ENCODE data around the gene PTGR3. TPM values are rescaled to one million over a fixed set of nuclear protein-coding genes. Genes with fewer than 3 reads are reported as not detected.

Gene PTGR3
- total and polyA plus RNA-seq, 4 donors: 6.8 to 18.7 (median 11.4) TPM

DNA sequence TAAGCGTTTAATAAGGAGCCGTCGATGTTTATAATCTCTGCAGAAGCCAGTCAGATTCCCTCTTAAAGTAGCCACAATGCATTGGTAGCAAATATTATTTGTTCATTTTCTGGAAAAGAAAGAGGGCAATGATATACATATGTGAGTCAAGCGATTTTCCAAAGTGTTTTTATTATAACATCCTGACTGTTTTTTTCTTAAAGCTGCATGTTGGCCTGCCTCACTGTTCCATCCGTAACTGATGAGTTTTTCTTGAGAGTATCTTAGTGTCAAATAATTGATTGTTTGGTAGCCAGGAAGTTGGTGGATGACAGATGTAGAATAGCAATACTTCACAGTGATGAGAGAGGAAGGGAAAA lies 5.4 kb upstream of the PTGR3 start (continued):
- TF ChIP-seq RAD21 (IDR thresholded peaks at IDR 0.05) (no peak), HNF4A (conservative IDR thresholded peaks at IDR 0.05) (no peak)

DNA sequence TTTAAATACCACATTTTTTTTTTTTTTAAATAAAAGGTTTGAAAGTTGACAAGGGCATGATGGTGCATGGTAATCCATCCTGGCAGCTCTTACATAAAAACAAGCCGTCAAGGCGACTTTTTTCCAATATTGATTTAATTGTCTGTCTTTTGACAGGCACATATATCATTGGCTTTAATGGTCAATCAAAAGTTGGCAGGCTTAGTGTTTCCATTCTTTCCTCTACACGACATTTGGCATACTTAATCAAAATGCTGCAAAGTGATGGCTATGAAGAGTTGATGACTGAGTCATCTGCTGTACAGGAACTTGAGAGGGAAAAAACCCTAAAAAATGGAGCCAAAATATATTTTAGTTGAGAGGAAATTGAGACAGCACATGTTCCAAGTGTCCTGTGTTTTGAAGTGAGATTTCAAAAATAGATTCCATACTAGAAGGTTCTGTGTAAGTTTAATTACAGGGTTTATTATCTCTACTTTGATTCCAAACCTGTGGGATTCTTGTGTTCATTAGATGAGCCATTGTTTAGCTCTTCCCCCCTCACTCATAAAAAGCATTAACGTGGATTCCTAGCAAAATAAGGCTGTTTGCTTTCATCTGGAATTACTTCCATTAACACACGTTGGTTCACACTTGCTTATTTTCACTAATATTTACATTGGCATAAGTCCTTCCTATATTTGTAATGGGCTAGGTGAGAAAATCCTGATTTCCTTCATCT lies 4.8 kb upstream of the PTGR3 start:
- peaks cover 9 to 57% (median 43%) of the 10 kb centered on the region in 4 donors for H3K4me1 ChIP-seq (ENCODE audit: control insufficient read depth in 4 of 4, insufficient read depth in 4 of 4, low read length in 3 of 4)
- H3K9ac ChIP-seq (ENCODE audit: low read depth in 1 of 2, low read length in 2 of 2): no peak overlapping the region
- peak overlapping the region; percentile 37 to 69 for H3K27ac ChIP-seq (ENCODE audit: low read depth in 1 of 2, low read length in 2 of 2)
- 24% methylated on average over 5 of the region's 5 CpGs for whole genome bisulfite sequencing
- H3K27me3 ChIP-seq (ENCODE audit: control insufficient read depth in 4 of 4, insufficient read depth in 4 of 4, low read length in 3 of 4): no peaks in the 10 kb centered on the region
- TF ChIP-seq, protein P1, sequence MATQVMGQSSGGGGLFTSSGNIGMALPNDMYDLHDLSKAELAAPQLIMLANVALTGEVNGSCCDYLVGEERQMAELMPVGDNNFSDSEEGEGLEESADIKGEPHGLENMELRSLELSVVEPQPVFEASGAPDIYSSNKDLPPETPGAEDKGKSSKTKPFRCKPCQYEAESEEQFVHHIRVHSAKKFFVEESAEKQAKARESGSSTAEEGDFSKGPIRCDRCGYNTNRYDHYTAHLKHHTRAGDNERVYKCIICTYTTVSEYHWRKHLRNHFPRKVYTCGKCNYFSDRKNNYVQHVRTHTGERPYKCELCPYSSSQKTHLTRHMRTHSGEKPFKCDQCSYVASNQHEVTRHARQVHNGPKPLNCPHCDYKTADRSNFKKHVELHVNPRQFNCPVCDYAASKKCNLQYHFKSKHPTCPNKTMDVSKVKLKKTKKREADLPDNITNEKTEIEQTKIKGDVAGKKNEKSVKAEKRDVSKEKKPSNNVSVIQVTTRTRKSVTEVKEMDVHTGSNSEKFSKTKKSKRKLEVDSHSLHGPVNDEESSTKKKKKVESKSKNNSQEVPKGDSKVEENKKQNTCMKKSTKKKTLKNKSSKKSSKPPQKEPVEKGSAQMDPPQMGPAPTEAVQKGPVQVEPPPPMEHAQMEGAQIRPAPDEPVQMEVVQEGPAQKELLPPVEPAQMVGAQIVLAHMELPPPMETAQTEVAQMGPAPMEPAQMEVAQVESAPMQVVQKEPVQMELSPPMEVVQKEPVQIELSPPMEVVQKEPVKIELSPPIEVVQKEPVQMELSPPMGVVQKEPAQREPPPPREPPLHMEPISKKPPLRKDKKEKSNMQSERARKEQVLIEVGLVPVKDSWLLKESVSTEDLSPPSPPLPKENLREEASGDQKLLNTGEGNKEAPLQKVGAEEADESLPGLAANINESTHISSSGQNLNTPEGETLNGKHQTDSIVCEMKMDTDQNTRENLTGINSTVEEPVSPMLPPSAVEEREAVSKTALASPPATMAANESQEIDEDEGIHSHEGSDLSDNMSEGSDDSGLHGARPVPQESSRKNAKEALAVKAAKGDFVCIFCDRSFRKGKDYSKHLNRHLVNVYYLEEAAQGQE (IDR thresholded peaks at IDR 0.05): no peak
- TF ChIP-seq RAD21 (IDR thresholded peaks at IDR 0.05) (no peak), RXRA (IDR thresholded peaks at IDR 0.05) (no peak), FOXA1 (IDR thresholded peaks at IDR 0.05) (no peak), EGR1 (IDR thresholded peaks at IDR 0.05; ENCODE audit: low read depth in 2 of 2) (no peak), HNF4A (conservative IDR thresholded peaks at IDR 0.05) (no peak), NR2F2 (IDR thresholded peaks at IDR 0.05) (no peak), GABPA (IDR thresholded peaks at IDR 0.05 in 1 of 2, conservative IDR thresholded peaks at IDR 0.05 in 1 of 2) (no peak)
- TF ChIP-seq, protein P2, sequence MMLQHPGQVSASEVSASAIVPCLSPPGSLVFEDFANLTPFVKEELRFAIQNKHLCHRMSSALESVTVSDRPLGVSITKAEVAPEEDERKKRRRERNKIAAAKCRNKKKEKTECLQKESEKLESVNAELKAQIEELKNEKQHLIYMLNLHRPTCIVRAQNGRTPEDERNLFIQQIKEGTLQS (IDR thresholded peaks at IDR 0.05): no peak
- TF ChIP-seq, protein P3, sequence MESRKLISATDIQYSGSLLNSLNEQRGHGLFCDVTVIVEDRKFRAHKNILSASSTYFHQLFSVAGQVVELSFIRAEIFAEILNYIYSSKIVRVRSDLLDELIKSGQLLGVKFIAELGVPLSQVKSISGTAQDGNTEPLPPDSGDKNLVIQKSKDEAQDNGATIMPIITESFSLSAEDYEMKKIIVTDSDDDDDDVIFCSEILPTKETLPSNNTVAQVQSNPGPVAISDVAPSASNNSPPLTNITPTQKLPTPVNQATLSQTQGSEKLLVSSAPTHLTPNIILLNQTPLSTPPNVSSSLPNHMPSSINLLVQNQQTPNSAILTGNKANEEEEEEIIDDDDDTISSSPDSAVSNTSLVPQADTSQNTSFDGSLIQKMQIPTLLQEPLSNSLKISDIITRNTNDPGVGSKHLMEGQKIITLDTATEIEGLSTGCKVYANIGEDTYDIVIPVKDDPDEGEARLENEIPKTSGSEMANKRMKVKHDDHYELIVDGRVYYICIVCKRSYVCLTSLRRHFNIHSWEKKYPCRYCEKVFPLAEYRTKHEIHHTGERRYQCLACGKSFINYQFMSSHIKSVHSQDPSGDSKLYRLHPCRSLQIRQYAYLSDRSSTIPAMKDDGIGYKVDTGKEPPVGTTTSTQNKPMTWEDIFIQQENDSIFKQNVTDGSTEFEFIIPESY (IDR thresholded peaks at IDR 0.05): no peak
- TF ChIP-seq, protein P4, sequence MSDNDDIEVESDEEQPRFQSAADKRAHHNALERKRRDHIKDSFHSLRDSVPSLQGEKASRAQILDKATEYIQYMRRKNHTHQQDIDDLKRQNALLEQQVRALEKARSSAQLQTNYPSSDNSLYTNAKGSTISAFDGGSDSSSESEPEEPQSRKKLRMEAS (IDR thresholded peaks at IDR 0.05): no peak
- no peak for DNase-seq (ENCODE audit: low spot score)
- H3K4me3 ChIP-seq (ENCODE audit: low read depth in 1 of 3, low read length in 3 of 3): no peak overlapping the region
- no peaks in the 10 kb centered on the region for H3K9me3 ChIP-seq (ENCODE audit: control insufficient read depth in 4 of 4, low read length in 3 of 4)
- H3K36me3 ChIP-seq (ENCODE audit: control insufficient read depth in 4 of 4, insufficient read depth in 3 of 4, low read depth in 1 of 4, low read length in 3 of 4): no peaks in the 10 kb centered on the region

DNA sequence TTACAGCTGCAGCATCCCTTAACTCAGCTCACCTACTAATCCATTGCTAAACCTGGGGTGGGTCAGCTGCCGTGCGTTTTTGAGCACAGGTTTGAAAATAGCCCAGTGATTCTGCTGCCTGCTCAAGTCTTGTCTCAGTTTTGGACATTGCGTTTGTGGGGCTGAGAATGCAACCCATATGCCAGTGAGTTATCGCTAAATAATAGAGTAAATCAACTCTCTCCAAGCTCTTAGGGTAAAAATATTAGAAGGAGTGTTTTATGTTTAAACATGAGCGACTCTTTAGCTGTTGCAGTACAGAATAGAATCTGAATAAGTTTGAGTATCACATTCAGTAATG lies 3.8 kb upstream of the PTGR3 start:
- Histone ChIP-seq H3K4me1 (ENCODE audit: control insufficient read depth in 4 of 4, insufficient read depth in 4 of 4, low read length in 3 of 4) (peaks cover 9 to 60% (median 45%) of the 10 kb centered on the region in 4 donors), H3K9ac (ENCODE audit: low read depth in 1 of 2, low read length in 2 of 2) (no peak overlapping the region), H3K4me3 (ENCODE audit: low read depth in 1 of 3, low read length in 3 of 3) (peak overlapping the region in 2 of 3 donors; percentile 59 to 91), H3K27ac (ENCODE audit: low read depth in 1 of 2, low read length in 2 of 2) (peak overlapping the region; percentile 78 to 85), H3K36me3 (ENCODE audit: control insufficient read depth in 4 of 4, insufficient read depth in 3 of 4, low read depth in 1 of 4, low read length in 3 of 4) (no peaks in the 10 kb centered on the region), H3K9me3 (ENCODE audit: control insufficient read depth in 4 of 4, low read length in 3 of 4) (no peaks in the 10 kb centered on the region), H3K27me3 (ENCODE audit: control insufficient read depth in 4 of 4, insufficient read depth in 4 of 4, low read length in 3 of 4) (no peaks in the 10 kb centered on the region)
- 51% methylated on average over 5 of the region's 5 CpGs for WGBS
- TF ChIP-seq NR2F2 (IDR thresholded peaks at IDR 0.05): no peak
- DNase-seq (ENCODE audit: low spot score): no peak
